HL-60 (cell line): ENCODE results near the gene CRIP1.

ENCODE experiments used
- POLR2AphosphoS5 ChIP-seq: IDR thresholded peaks from 2 replicates; pipeline ENCODE4 v1.6.1; 2012; ENCODE audit warnings: low read depth
- TF ChIP-seq, protein P1 (sequence below): IDR thresholded peaks from one replicate; pipeline ENCODE4 v1.5.1; 2011; ENCODE audit warnings: low read length, control low read depth, inconsistent platforms; ENCODE audit not compliant: insufficient read depth
- TF ChIP-seq, protein P2 (sequence below): IDR thresholded peaks from 2 replicates; pipeline ENCODE4 v1.6.1; 2012; ENCODE audit warnings: low read depth; ENCODE audit not compliant: insufficient replicate concordance

- TF ChIP-seq, protein P1, sequence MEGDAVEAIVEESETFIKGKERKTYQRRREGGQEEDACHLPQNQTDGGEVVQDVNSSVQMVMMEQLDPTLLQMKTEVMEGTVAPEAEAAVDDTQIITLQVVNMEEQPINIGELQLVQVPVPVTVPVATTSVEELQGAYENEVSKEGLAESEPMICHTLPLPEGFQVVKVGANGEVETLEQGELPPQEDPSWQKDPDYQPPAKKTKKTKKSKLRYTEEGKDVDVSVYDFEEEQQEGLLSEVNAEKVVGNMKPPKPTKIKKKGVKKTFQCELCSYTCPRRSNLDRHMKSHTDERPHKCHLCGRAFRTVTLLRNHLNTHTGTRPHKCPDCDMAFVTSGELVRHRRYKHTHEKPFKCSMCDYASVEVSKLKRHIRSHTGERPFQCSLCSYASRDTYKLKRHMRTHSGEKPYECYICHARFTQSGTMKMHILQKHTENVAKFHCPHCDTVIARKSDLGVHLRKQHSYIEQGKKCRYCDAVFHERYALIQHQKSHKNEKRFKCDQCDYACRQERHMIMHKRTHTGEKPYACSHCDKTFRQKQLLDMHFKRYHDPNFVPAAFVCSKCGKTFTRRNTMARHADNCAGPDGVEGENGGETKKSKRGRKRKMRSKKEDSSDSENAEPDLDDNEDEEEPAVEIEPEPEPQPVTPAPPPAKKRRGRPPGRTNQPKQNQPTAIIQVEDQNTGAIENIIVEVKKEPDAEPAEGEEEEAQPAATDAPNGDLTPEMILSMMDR: no peak
- no peak for TF ChIP-seq POLR2AphosphoS5
- TF ChIP-seq, protein P2, sequence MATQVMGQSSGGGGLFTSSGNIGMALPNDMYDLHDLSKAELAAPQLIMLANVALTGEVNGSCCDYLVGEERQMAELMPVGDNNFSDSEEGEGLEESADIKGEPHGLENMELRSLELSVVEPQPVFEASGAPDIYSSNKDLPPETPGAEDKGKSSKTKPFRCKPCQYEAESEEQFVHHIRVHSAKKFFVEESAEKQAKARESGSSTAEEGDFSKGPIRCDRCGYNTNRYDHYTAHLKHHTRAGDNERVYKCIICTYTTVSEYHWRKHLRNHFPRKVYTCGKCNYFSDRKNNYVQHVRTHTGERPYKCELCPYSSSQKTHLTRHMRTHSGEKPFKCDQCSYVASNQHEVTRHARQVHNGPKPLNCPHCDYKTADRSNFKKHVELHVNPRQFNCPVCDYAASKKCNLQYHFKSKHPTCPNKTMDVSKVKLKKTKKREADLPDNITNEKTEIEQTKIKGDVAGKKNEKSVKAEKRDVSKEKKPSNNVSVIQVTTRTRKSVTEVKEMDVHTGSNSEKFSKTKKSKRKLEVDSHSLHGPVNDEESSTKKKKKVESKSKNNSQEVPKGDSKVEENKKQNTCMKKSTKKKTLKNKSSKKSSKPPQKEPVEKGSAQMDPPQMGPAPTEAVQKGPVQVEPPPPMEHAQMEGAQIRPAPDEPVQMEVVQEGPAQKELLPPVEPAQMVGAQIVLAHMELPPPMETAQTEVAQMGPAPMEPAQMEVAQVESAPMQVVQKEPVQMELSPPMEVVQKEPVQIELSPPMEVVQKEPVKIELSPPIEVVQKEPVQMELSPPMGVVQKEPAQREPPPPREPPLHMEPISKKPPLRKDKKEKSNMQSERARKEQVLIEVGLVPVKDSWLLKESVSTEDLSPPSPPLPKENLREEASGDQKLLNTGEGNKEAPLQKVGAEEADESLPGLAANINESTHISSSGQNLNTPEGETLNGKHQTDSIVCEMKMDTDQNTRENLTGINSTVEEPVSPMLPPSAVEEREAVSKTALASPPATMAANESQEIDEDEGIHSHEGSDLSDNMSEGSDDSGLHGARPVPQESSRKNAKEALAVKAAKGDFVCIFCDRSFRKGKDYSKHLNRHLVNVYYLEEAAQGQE: no peak
Observed at GRCh38 chr14:105487986-105488777, 1.5 kb downstream of the CRIP1 start.
